Nephron progenitor cell (in vitro differentiated cells): ENCODE measurements around the gene GBA3.

Experiments
- DNase-seq: peaks from one replicate; pipeline ENCODE4 v3.0.0; 2021
- H3K27ac Mint-ChIP-seq: 2 replicates; pipeline ENCODE4 v1.8.0; 2021; ENCODE audit warnings: mild to moderate bottlenecking, moderate library complexity, mixed read lengths
- H3K27me3 Mint-ChIP-seq: 2 replicates; pipeline ENCODE4 v1.8.0; 2021; ENCODE audit warnings: mild to moderate bottlenecking, low read depth, mixed read lengths; ENCODE audit not compliant: poor library complexity
- H3K36me3 Mint-ChIP-seq: 2 replicates; pipeline ENCODE4 v1.8.0; 2021; ENCODE audit warnings: low read depth, mixed read lengths
- H3K4me1 Mint-ChIP-seq: 2 replicates; pipeline ENCODE4 v1.8.0; 2021; ENCODE audit warnings: mixed read lengths
- H3K4me3 Mint-ChIP-seq: 2 replicates; pipeline ENCODE4 v1.8.0; 2021; ENCODE audit warnings: mild to moderate bottlenecking, moderate library complexity, mixed read lengths
- H3K9me3 Mint-ChIP-seq: 2 replicates; pipeline ENCODE4 v1.8.0; 2021; ENCODE audit warnings: mild to moderate bottlenecking, moderate library complexity, mixed read lengths
- CTCF ChIP-seq: fragments of 200-600 bp; sonication (generic); IDR thresholded peaks from 2 replicates; pipeline ENCODE4 v1.5.0; 2021; ENCODE audit warnings: antibody characterized with exemption

GBA3 gene

GRCh38 chr4:22814906-22815305, 122.2 kb downstream of the GBA3 start:
- no peak for DNase-seq
- Mint-ChIP-seq H3K27ac (peak overlapping the region; percentile 2), H3K9me3 (peaks cover 4% of the 10 kb centered on the region), H3K4me1 (peaks cover 6% of the 10 kb centered on the region), H3K27me3 (no peaks in the 10 kb centered on the region), H3K36me3 (no peaks in the 10 kb centered on the region), H3K4me3 (no peak overlapping the region)
- TF ChIP-seq CTCF = no peak

GRCh38 chr4:22824091-22824490, 131.4 kb downstream of the GBA3 start:
- H3K4me1 Mint-ChIP-seq = no peaks in the 10 kb centered on the region
- no peak for DNase-seq
- no peak overlapping the region for H3K27ac Mint-ChIP-seq
- no peaks in the 10 kb centered on the region for H3K9me3 Mint-ChIP-seq
- no peak overlapping the region for H3K4me3 Mint-ChIP-seq
- no peak for TF ChIP-seq CTCF
- no peaks in the 10 kb centered on the region for H3K27me3 Mint-ChIP-seq
- H3K36me3 Mint-ChIP-seq = no peaks in the 10 kb centered on the region

- Mint-ChIP-seq H3K9me3 (peaks cover 2% of the 10 kb centered on the region), H3K36me3 (no peaks in the 10 kb centered on the region), H3K27me3 (peaks cover 3% of the 10 kb centered on the region), H3K27ac (no peak overlapping the region), H3K4me1 (no peaks in the 10 kb centered on the region), H3K4me3 (no peak overlapping the region)
- no peak for TF ChIP-seq CTCF
- DNase-seq = no peak
Measured at GRCh38 chr4:22842360-22843018, 149.8 kb downstream of the GBA3 start.

GRCh38 chr4:22848332-22848731, 155.6 kb downstream of the GBA3 start:
- Mint-ChIP-seq H3K4me3 (no peak overlapping the region), H3K27ac (no peak overlapping the region), H3K27me3 (peaks cover 3% of the 10 kb centered on the region), H3K9me3 (no peaks in the 10 kb centered on the region), H3K36me3 (no peaks in the 10 kb centered on the region), H3K4me1 (no peaks in the 10 kb centered on the region)
- no peak for DNase-seq
- TF ChIP-seq CTCF = no peak

GRCh38 chr4:22850055-22850454, 157.3 kb downstream of the GBA3 start:
- no peak overlapping the region for H3K4me3 Mint-ChIP-seq
- H3K27me3 Mint-ChIP-seq = peaks cover 3% of the 10 kb centered on the region
- H3K27ac Mint-ChIP-seq = no peak overlapping the region
- no peak for TF ChIP-seq CTCF
- no peaks in the 10 kb centered on the region for H3K4me1 Mint-ChIP-seq
- no peaks in the 10 kb centered on the region for H3K9me3 Mint-ChIP-seq
- no peaks in the 10 kb centered on the region for H3K36me3 Mint-ChIP-seq
- DNase-seq = no peak

GRCh38 chr4:22850630-22851029, 157.9 kb downstream of the GBA3 start:
- H3K27ac Mint-ChIP-seq = no peak overlapping the region
- H3K36me3 Mint-ChIP-seq = no peaks in the 10 kb centered on the region
- TF ChIP-seq CTCF = no peak
- H3K4me1 Mint-ChIP-seq = no peaks in the 10 kb centered on the region
- H3K4me3 Mint-ChIP-seq = no peak overlapping the region
- DNase-seq = no peak
- H3K9me3 Mint-ChIP-seq = no peaks in the 10 kb centered on the region
- H3K27me3 Mint-ChIP-seq = peaks cover 3% of the 10 kb centered on the region
